PC-3 (cell line): ENCODE data around the gene ST6GALNAC6. TPM values are rescaled to one million over a fixed set of nuclear protein-coding genes. Genes with fewer than 3 reads are reported as not detected.
"Not testable (repeated sequence)": the region's sequence is repeated elsewhere in the genome, so short reads cannot be mapped to it uniquely, and the experiment has no call there.

ENCODE experiments used
- ATAC-seq: fragments of 200-7000 bp; cut with Tn5 transposase; 2 replicates; pipeline ENCODE4 v1.9.1; 2020; ENCODE audit warnings: mild to moderate bottlenecking, moderate library complexity
- BruUV-seq: library from RNA; stranded (reverse); fragments of 400-500 nt; replicated peaks from 2 replicates; lab custom pipeline; 2021; lab: Mats Ljungman, UMichigan
- CTCF ChIA-PET: fragments of 300-600 bp; sonication (Branson Sonifier 250); formaldehyde crosslinking; loops from one replicate; lab custom pipeline; 2022; ENCODE audit warnings: antibody characterized with exemption; lab: Charles Lee
- POLR2A ChIA-PET: fragments of 300-600 bp; sonication (Branson Sonifier 250); formaldehyde crosslinking; loops from one replicate; lab custom pipeline; 2022; ENCODE audit warnings: antibody characterized with exemption; ENCODE audit not compliant: unreplicated experiment; lab: Charles Lee
- DNase-seq: peaks from one replicate; pipeline ENCODE4 v3.0.0-alpha.2; 2015
- H2AFZ ChIP-seq: fragments of 300-600 bp; sonication (generic); 2 replicates; pipeline ENCODE4 v1.6.0; 2016; ENCODE audit warnings: antibody characterized with exemption, low read length
- H3F3A ChIP-seq: fragments of 300-600 bp; sonication (generic); one replicate; pipeline ENCODE4 v1.6.0; 2017; ENCODE audit warnings: antibody characterized with exemption, low read length, control low read depth, mild to moderate bottlenecking; ENCODE audit not compliant: unreplicated experiment
- H3K27ac ChIP-seq: fragments of 300-600 bp; sonication (generic); 2 replicates; pipeline ENCODE4 v1.5.1; 2016; ENCODE audit warnings: mild to moderate bottlenecking, low read length
- H3K27me3 ChIP-seq: fragments of 300-600 bp; sonication (generic); 2 replicates; pipeline ENCODE4 v1.6.1; 2016; ENCODE audit warnings: low read length, mixed read lengths
- H3K36me3 ChIP-seq: fragments of 300-600 bp; sonication (generic); 2 replicates; pipeline ENCODE4 v1.6.1; 2016; ENCODE audit warnings: low read depth, mixed run types, low read length, mixed read lengths
- H3K4me1 ChIP-seq: fragments of 300-600 bp; sonication (generic); 2 replicates; pipeline ENCODE4 v1.5.1; 2016; ENCODE audit warnings: low read length; ENCODE audit not compliant: insufficient read depth
- H3K4me2 ChIP-seq: fragments of 300-600 bp; sonication (generic); 2 replicates; pipeline ENCODE4 v1.6.0; 2016; ENCODE audit warnings: low read length
- H3K4me3 ChIP-seq: fragments of 300-600 bp; sonication (generic); 2 replicates; pipeline ENCODE4 v1.5.1; 2016; ENCODE audit warnings: mild to moderate bottlenecking, low read length, mixed read lengths
- H3K79me2 ChIP-seq: fragments of 300-600 bp; sonication (generic); 2 replicates; pipeline ENCODE4 v1.6.1; 2017; ENCODE audit warnings: low read length, mixed read lengths
- H3K9ac ChIP-seq: fragments of 300-600 bp; sonication (generic); 2 replicates; pipeline ENCODE4 v1.6.0; 2016; ENCODE audit warnings: mild to moderate bottlenecking, low read length
- H3K9me2 ChIP-seq: fragments of 300-600 bp; sonication (generic); replicated peaks from 2 replicates; pipeline ENCODE4 v1.6.1; 2016; ENCODE audit warnings: mixed run types, low read length, mixed read lengths
- H3K9me3 ChIP-seq: fragments of 300-600 bp; sonication (generic); 2 replicates; pipeline ENCODE4 v1.6.1; 2016; ENCODE audit warnings: low read length, mixed read lengths
- H4K20me1 ChIP-seq: fragments of 300-600 bp; sonication (generic); 2 replicates; pipeline ENCODE4 v1.6.1; 2016; ENCODE audit warnings: low read length, mixed read lengths
- EZH2 ChIP-seq: fragments of 300-600 bp; sonication (generic); IDR thresholded peaks from one replicate; pipeline ENCODE4 v1.6.1; 2017; ENCODE audit warnings: antibody characterized with exemption, mild to moderate bottlenecking, low read length; ENCODE audit not compliant: unreplicated experiment
- EZH2phosphoT487 ChIP-seq: fragments of 300-600 bp; sonication (generic); IDR thresholded peaks from 2 replicates; pipeline ENCODE4 v1.6.1; 2018; ENCODE audit warnings: mild to moderate bottlenecking, antibody characterized with exemption, low read length, borderline replicate concordance
- intact Hi-C: fragments of 100-400 bp; cut with micrococcal nuclease; formaldehyde crosslinking; loops from 2 replicates; pipeline ENCODE4 v1.9.0; 2023
- total RNA-seq: library from RNA; depleted of rRNA; stranded (reverse); fragments of >200 nt; gene quantifications from 2 replicates; pipeline ENCODE4 v1.2.3, GENCODE V29; 2014
- TF ChIP-seq, protein P1 (sequence below): fragments of 300-600 bp; sonication (generic); conservative IDR thresholded peaks from 2 replicates; pipeline ENCODE4 v1.5.1; 2017; ENCODE audit warnings: antibody characterized with exemption, low read depth, mild to moderate bottlenecking, low read length

The ST6GALNAC6 gene
- total RNA-seq, 1 experiment from 2014 or later, result 14.5 TPM

DNA sequence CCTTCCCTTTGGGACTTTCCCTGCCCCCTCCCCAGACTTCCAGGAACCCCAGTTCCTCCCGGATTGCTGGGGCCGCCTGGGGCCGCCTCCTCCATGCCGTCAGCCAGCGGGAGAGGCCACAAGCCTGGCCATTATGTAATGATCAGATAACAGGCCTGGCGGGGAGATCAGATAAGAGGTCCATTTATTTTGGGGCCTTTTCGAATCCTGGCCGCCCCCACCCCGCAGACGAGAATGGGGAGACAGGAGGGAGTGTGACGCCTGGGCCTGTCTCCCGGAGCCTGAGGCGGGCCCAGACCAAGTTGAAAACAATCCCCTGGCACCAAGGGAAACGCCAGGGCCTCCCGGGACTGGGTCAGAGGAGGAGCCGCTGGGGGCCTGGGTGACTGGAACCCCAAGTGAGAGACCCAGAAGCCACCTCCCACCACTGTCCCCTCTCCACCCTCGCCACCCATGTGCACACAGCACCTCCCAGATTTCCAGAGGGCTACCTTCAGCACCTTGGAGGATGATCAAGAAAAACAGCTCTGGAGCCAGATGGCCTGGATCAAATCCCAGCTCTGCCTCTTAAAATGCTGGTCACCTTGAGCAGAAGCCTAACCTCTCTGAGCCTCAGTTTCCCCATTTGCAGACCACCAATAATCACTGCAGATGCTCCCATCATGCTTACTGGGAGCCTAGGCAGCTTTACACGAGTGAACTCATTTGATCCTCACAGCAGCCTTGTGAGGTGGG, 52.8 kb downstream of the ST6GALNAC6 start:
- Histone ChIP-seq H3K4me1 (no peaks in the 10 kb centered on the region), H3K36me3 (no peaks in the 10 kb centered on the region), H3K9ac (no peak overlapping the region), H4K20me1 (no peaks in the 10 kb centered on the region), H3F3A (no peaks in the 10 kb centered on the region), H3K9me2 (no peaks in the 10 kb centered on the region), H3K79me2 (no peaks in the 10 kb centered on the region), H3K4me3 (no peak overlapping the region), H3K27me3 (no peaks in the 10 kb centered on the region), H2AFZ (no peak overlapping the region), H3K4me2 (no peak overlapping the region), H3K9me3 (0 out of 2 replicates have a peak, but pooled peaks cover 7% of the 10 kb centered on the region), H3K27ac (no peak overlapping the region)
- no peak for DNase-seq
- TF ChIP-seq, protein P1, sequence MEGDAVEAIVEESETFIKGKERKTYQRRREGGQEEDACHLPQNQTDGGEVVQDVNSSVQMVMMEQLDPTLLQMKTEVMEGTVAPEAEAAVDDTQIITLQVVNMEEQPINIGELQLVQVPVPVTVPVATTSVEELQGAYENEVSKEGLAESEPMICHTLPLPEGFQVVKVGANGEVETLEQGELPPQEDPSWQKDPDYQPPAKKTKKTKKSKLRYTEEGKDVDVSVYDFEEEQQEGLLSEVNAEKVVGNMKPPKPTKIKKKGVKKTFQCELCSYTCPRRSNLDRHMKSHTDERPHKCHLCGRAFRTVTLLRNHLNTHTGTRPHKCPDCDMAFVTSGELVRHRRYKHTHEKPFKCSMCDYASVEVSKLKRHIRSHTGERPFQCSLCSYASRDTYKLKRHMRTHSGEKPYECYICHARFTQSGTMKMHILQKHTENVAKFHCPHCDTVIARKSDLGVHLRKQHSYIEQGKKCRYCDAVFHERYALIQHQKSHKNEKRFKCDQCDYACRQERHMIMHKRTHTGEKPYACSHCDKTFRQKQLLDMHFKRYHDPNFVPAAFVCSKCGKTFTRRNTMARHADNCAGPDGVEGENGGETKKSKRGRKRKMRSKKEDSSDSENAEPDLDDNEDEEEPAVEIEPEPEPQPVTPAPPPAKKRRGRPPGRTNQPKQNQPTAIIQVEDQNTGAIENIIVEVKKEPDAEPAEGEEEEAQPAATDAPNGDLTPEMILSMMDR, result no peak
- TF ChIP-seq EZH2phosphoT487, result no peak
- no peak for TF ChIP-seq EZH2
- POLR2A ChIA-PET, result no interaction called here
- no TSS peak for BruUV-seq
- no peak for ATAC-seq
- intact Hi-C loops, result no loop called here
- CTCF ChIA-PET, result no interaction called here

DNA sequence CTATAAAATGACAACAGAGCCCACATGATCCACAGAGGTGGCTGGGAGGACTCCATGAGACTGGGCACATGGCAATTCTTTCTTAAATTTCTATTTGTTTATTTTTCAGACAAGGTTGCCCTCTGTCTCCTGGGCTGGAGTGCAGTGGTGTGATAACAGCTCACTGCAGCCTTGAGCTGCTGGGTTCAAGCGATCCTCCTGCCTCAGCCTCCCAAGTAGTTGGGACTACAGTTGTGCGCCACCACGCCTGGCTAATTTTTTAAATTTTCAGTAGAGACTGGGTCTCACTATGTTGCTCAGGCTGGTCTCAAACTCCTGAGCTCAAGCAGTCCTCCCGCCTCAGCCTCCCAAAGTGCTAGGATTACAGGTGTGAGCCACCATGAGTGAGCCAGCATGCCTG, 53.8 kb downstream of the ST6GALNAC6 start:
- H3K79me2 ChIP-seq, BruUV-seq, ATAC-seq, H3K9me2 ChIP-seq, CTCF ChIA-PET, H3K27ac ChIP-seq, H3K9ac ChIP-seq, H3K27me3 ChIP-seq, H3K4me3 ChIP-seq, DNase-seq, H2AFZ ChIP-seq, H3K36me3 ChIP-seq, POLR2A ChIA-PET, H3K4me2 ChIP-seq, H3K9me3 ChIP-seq, H3F3A ChIP-seq, intact Hi-C loops, H4K20me1 ChIP-seq, H3K4me1 ChIP-seq: not testable (repeated sequence)

DNA sequence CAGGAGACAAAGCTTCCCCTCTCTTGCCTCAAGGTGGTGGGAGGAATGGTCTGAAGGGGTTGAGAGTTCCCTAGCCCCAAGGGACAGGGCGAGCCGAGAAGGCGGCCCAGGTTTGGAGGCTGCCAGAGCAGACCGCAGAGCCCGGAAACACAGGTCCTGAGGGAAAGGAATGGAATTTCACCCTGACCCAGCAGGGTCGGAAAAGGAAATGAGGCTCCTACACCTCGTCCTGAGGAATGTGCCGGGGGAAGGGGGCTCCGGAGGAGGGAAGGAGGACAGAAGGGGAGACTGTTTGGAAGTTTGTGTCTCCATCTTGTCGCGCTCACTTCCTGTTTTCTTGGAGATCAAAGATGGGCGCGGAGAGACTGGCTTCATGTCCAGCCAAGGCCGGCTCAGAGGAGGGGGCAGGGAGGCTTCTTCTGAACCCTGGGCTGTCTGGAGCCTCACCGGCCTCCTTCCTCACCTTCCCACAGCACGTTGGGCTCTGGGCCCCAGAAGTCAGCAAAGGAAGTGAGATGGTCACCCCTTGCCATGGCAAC, 54.5 kb downstream of the ST6GALNAC6 start:
- Histone ChIP-seq H4K20me1 (no peaks in the 10 kb centered on the region), H2AFZ (no peak overlapping the region), H3K4me3 (no peak overlapping the region), H3K36me3 (no peaks in the 10 kb centered on the region), H3K4me1 (no peaks in the 10 kb centered on the region), H3K9me2 (no peaks in the 10 kb centered on the region), H3K9ac (no peak overlapping the region), H3K27me3 (no peaks in the 10 kb centered on the region), H3F3A (no peaks in the 10 kb centered on the region), H3K79me2 (no peaks in the 10 kb centered on the region), H3K27ac (no peak overlapping the region), H3K9me3 (0 out of 2 replicates have a peak, but pooled peaks cover 7% of the 10 kb centered on the region), H3K4me2 (no peak overlapping the region)
- intact Hi-C loops, result no loop called here
- CTCF ChIA-PET, result no interaction called here
- BruUV-seq, result no TSS peak
- POLR2A ChIA-PET, result no interaction called here
- DNase-seq, result no peak
- TF ChIP-seq EZH2 (no peak), EZH2phosphoT487 (no peak)
- TF ChIP-seq, protein P1, result no peak
- no peak for ATAC-seq
